Smooth muscle cell (in vitro differentiated cells): ENCODE results near the gene SCARF2. TPM values are rescaled to one million over a fixed set of nuclear protein-coding genes. Genes with fewer than 3 reads are reported as not detected.

Experiments used
- DNase-seq: peaks from one replicate; lab custom pipeline; 2025; ENCODE audit not compliant: unreplicated experiment; lab: John Stamatoyannopoulos, UW
- H2AFZ ChIP-seq: fragments of 200-600 bp; sonication (generic); 2 replicates; pipeline ENCODE4 v1.6.0; 2016; ENCODE audit warnings: antibody characterized with exemption, low read depth, mild to moderate bottlenecking
- H3F3A ChIP-seq: fragments of 200-600 bp; sonication (generic); 2 replicates; pipeline ENCODE4 v1.6.0; 2017; ENCODE audit warnings: antibody characterized with exemption, low read depth
- H3K27ac ChIP-seq: fragments of 200-600 bp; sonication (generic); 2 replicates; pipeline ENCODE4 v1.5.1; 2016; ENCODE audit warnings: low read depth, mild to moderate bottlenecking
- H3K27me3 ChIP-seq: fragments of 200-600 bp; sonication (generic); 2 replicates; pipeline ENCODE4 v1.6.1; 2016; ENCODE audit warnings: low read depth, mild to moderate bottlenecking
- H3K36me3 ChIP-seq: fragments of 200-600 bp; sonication (generic); 2 replicates; pipeline ENCODE4 v1.5.1; 2016; ENCODE audit warnings: low read depth
- H3K4me1 ChIP-seq: fragments of 200-600 bp; sonication (generic); 2 replicates; pipeline ENCODE4 v1.5.1; 2016; ENCODE audit warnings: low read depth
- H3K4me2 ChIP-seq: fragments of 200-600 bp; sonication (generic); 2 replicates; pipeline ENCODE4 v1.6.0; 2016; ENCODE audit warnings: mild to moderate bottlenecking
- H3K4me3 ChIP-seq: fragments of 200-600 bp; sonication (generic); 2 replicates; pipeline ENCODE4 v1.5.1; 2016; ENCODE audit warnings: mild to moderate bottlenecking
- H3K79me2 ChIP-seq: fragments of 200-600 bp; sonication (generic); 2 replicates; pipeline ENCODE4 v1.6.0; 2016; ENCODE audit warnings: low read depth, mild to moderate bottlenecking
- H3K9ac ChIP-seq: fragments of 200-600 bp; sonication (generic); 2 replicates; pipeline ENCODE4 v1.6.0; 2016; ENCODE audit warnings: low read depth
- H3K9me3 ChIP-seq: fragments of 200-600 bp; sonication (generic); replicated peaks from 2 replicates; pipeline ENCODE4 v1.5.1; 2016; ENCODE audit warnings: low read depth
- H4K20me1 ChIP-seq: fragments of 200-600 bp; sonication (generic); 2 replicates; pipeline ENCODE4 v1.6.0; 2016; ENCODE audit warnings: low read depth
- WGBS: methylation state at CpG from one replicate; pipeline ENCODE4 v1.1.7; 2016; ENCODE audit warnings: low lambda C conversion rate; 5-methylcytosine and 5-hydroxymethylcytosine counted together
- polyA plus RNA-seq: library from polyadenylated mRNA; unstranded; fragments of >200 nt; fragmentation: Nextera tagmentation; extraction: Ambion mirVana; gene quantifications from 2 replicates; pipeline ENCODE4 v1.2.1, GENCODE V29; 2016
- total RNA-seq: library from RNA; depleted of rRNA; stranded (reverse); fragments of >200 nt; gene quantifications from 2 replicates; pipeline ENCODE4 v1.2.3, GENCODE V29; 2014
- TF ChIP-seq, protein P1 (sequence below): fragments of 200-600 bp; sonication (generic); IDR thresholded peaks from 2 replicates; pipeline ENCODE4 v1.5.1; 2017; ENCODE audit warnings: borderline replicate concordance, mild to moderate bottlenecking, antibody characterized with exemption; ENCODE audit not compliant: insufficient read depth, poor library complexity, severe bottlenecking

SCARF2 gene
- total and polyA plus RNA-seq, 2 experiments from 2014 or later: 30.9 to 89.8 TPM

DNA sequence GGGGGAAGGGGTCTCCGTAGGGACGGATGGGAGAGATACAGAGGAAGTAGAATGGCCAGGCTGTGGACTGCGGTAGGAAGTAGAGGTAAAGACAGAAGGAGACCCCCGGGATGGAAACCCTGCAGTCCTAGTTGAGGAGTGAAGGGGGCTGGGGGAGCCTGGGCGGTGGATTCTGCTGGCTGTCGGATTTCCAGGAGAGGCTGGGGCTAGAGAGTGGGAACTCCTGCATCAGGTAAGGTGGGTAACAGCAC lies 727 bp upstream of the SCARF2 start:
- no peak for DNase-seq
- Histone ChIP-seq H3K27ac (peak overlapping the region; percentile 56), H3K4me3 (peak overlapping the region; percentile 67), H3F3A (peaks cover 10% of the 10 kb centered on the region), H3K9ac (peak overlapping the region; percentile 68), H3K4me1 (peaks cover 12% of the 10 kb centered on the region), H3K79me2 (peaks cover 39% of the 10 kb centered on the region), H3K9me3 (no peaks in the 10 kb centered on the region), H4K20me1 (peaks cover 32% of the 10 kb centered on the region), H3K27me3 (no peaks in the 10 kb centered on the region), H2AFZ (no peak overlapping the region), H3K36me3 (no peaks in the 10 kb centered on the region), H3K4me2 (peak overlapping the region; percentile 100)
- TF ChIP-seq, protein P1, sequence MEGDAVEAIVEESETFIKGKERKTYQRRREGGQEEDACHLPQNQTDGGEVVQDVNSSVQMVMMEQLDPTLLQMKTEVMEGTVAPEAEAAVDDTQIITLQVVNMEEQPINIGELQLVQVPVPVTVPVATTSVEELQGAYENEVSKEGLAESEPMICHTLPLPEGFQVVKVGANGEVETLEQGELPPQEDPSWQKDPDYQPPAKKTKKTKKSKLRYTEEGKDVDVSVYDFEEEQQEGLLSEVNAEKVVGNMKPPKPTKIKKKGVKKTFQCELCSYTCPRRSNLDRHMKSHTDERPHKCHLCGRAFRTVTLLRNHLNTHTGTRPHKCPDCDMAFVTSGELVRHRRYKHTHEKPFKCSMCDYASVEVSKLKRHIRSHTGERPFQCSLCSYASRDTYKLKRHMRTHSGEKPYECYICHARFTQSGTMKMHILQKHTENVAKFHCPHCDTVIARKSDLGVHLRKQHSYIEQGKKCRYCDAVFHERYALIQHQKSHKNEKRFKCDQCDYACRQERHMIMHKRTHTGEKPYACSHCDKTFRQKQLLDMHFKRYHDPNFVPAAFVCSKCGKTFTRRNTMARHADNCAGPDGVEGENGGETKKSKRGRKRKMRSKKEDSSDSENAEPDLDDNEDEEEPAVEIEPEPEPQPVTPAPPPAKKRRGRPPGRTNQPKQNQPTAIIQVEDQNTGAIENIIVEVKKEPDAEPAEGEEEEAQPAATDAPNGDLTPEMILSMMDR: no peak
- 30% methylated on average over 6 of the region's 6 CpGs for WGBS

DNA sequence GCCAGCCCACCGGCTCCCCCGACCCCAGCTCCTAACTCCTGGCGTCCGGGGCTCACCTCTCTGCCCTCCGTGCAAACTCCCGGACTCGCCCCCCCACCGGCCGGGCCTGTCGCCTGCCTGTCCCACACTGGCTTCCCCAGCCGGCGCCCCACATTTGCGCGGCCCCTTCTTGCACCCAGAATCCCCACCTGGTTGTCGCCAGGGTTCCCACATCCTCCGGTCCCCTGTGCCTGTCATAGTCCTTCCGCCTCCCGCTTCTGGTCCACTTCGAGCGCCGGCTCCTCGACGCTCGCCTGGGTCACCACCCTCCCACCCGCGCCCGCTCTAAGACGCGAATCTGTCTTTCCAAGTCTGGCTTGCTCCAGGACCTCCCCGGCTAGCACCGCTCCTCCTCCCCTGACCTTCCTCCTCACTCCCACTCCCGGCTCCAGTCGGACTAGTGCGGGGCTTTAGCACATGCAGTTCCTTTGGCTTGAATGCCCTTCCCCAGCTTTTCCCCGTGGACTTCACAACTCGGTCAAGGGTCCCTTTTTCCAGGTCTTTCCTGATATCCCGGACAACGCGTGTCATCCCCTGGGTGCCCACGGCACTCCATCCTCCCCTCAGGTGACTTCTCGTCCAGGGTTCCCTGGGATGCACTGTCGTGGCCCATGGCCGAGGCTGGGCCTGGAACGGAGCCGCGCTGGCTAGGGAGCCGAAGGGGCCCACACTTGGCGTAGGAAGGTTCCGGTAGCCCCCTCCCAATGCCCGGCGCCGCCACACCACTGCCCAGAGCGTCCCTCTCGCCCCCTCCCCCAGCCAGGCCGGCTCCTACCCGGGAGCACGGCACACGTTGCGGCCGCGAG lies 635 bp downstream of the SCARF2 start:
- Histone ChIP-seq H3K27ac (peak overlapping the region; percentile 57), H3K79me2 (peaks cover 45% of the 10 kb centered on the region), H3K4me3 (peak overlapping the region; percentile 67), H2AFZ (no peak overlapping the region), H3F3A (peaks cover 10% of the 10 kb centered on the region), H3K9me3 (no peaks in the 10 kb centered on the region), H4K20me1 (peaks cover 45% of the 10 kb centered on the region), H3K4me1 (peaks cover 12% of the 10 kb centered on the region), H3K36me3 (no peaks in the 10 kb centered on the region), H3K9ac (peak overlapping the region; percentile 83), H3K4me2 (peak overlapping the region; percentile 100), H3K27me3 (no peaks in the 10 kb centered on the region)
- 2% methylated on average over 44 of the region's 61 CpGs for WGBS
- TF ChIP-seq, protein P1: no peak
- DNase-seq: no peak

DNA sequence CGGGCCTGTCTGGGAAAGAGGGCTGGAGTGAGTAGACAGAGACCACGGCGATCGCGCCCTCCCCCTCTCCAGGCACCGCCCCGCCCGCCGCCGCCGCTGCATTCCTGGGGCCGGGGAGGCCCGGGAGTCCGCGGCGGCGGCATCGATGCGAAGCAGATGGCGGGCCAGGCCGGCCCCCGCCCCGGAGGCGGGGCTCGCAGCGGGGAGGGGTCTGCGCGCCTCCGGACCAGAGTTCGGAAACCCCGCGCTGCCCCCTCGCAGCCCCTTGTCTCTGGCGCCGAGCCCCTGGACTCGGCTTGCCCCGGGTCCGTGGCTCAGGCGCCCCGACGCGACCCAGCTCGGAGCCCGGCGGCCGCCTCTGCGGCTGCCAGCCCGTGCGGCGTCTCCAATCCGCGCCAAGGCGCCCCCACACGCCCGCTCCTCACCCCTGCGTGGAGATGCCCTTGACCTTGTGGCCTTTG lies 1.3 kb downstream of the SCARF2 start:
- under 1% methylated on average over 32 of the region's 56 CpGs for WGBS
- H3K9me3 ChIP-seq: no peaks in the 10 kb centered on the region
- no peak for DNase-seq
- TF ChIP-seq, protein P1: no peak
- peak overlapping the region; percentile 100 for H3K4me2 ChIP-seq
- no peaks in the 10 kb centered on the region for H3K27me3 ChIP-seq
- no peak overlapping the region for H2AFZ ChIP-seq
- H3K36me3 ChIP-seq: no peaks in the 10 kb centered on the region
- H3F3A ChIP-seq: peaks cover 10% of the 10 kb centered on the region
- H4K20me1 ChIP-seq: peaks cover 52% of the 10 kb centered on the region
- H3K9ac ChIP-seq: peak overlapping the region; percentile 83
- peaks cover 12% of the 10 kb centered on the region for H3K4me1 ChIP-seq
- peak overlapping the region; percentile 67 for H3K4me3 ChIP-seq
- H3K27ac ChIP-seq: peak overlapping the region; percentile 57
- H3K79me2 ChIP-seq: peaks cover 46% of the 10 kb centered on the region
